ENCODE measurements around the gene P2RX6.

GRCh38 chr22:21064917-21065864 is 50.2 kb downstream of the P2RX6 start:
- TF ChIP-seq POLR2A (IDR thresholded peaks at IDR 0.05; ENCODE audit: low read depth, low read length) (no peak), CTCF (conservative IDR thresholded peaks at IDR 0.05; ENCODE audit: low read depth, low read length) (no peak), CEBPB (IDR thresholded peaks at IDR 0.05; ENCODE audit: low read depth, low read length) (no peak), BHLHE40 (IDR thresholded peaks at IDR 0.05; ENCODE audit: low read depth, low read length) (no peak)
